Measurements from ENCODE around the gene SORBS2.
A peak's percentile ranks its signal among the peaks of the same experiment; 100 is the strongest.

The SORBS2 gene

GRCh38 chr4:185805979-185806378 lies 6.0 kb downstream of the SORBS2 start:
- Histone ChIP-seq H3K4me1 (ENCODE audit: control insufficient read depth in 1 of 2, insufficient read depth in 2 of 2, low read length in 2 of 2) (peaks cover 2 to 4% of the 10 kb centered on the region in 2 experiments), H3K79me1 (ENCODE audit: low read length) (no peaks in the 10 kb centered on the region), H3K4ac (ENCODE audit: low read depth, low read length) (no peak overlapping the region), H2AK5ac (ENCODE audit: low read length) (no peak overlapping the region), H4K91ac (ENCODE audit: low read depth, low read length) (no peak overlapping the region), H2BK120ac (ENCODE audit: insufficient read depth, low read length, poor library complexity) (no peak overlapping the region), H3K23ac (ENCODE audit: low read length) (no peak overlapping the region), H2BK5ac (ENCODE audit: low read depth, low read length, poor library complexity) (no peak overlapping the region), H3K4me2 (ENCODE audit: low read length) (no peak overlapping the region), H3K9ac (ENCODE audit: low read length) (no peak overlapping the region), H3K4me3 (ENCODE audit: low read depth, low read length) (no peak overlapping the region), H3K27me3 (ENCODE audit: insufficient read depth, low read length) (no peaks in the 10 kb centered on the region), H4K8ac (ENCODE audit: low read depth, low read length) (no peak overlapping the region), H3K27ac (ENCODE audit: low read depth, low read length) (no peak overlapping the region), H2BK12ac (ENCODE audit: low read length) (no peak overlapping the region), H3K79me2 (ENCODE audit: control insufficient read depth, insufficient read depth, low read length, poor library complexity) (no peaks in the 10 kb centered on the region), H2AFZ (ENCODE audit: insufficient read depth, low read length, poor library complexity) (no peak overlapping the region), H3K18ac (ENCODE audit: low read length) (no peak overlapping the region), H3K36me3 (ENCODE audit: control insufficient read depth in 1 of 2, insufficient read depth in 2 of 2, low read length in 2 of 2) (no peaks in the 10 kb centered on the region), H4K12ac (ENCODE audit: low read depth, low read length) (no peak overlapping the region), H3K14ac (ENCODE audit: low read length) (no peak overlapping the region), H3K9me3 (ENCODE audit: insufficient read depth, low read depth, low read length) (no peaks in the 10 kb centered on the region)
- no CpG with 5 or more reads among the region's 4 CpGs for WGBS (ENCODE audit: extremely low coverage, insufficient coverage, insufficient read length)
- no peak for DNase-seq

GRCh38 chr4:185805262-185805802 lies 6.7 kb downstream of the SORBS2 start:
- Histone ChIP-seq H3K9me3 (ENCODE audit: insufficient read depth, low read depth, low read length) (no peaks in the 10 kb centered on the region), H3K79me2 (ENCODE audit: control insufficient read depth, insufficient read depth, low read length, poor library complexity) (no peaks in the 10 kb centered on the region), H3K27me3 (ENCODE audit: insufficient read depth, low read length) (no peaks in the 10 kb centered on the region), H2AFZ (ENCODE audit: insufficient read depth, low read length, poor library complexity) (no peak overlapping the region), H3K9ac (ENCODE audit: low read length) (no peak overlapping the region), H4K8ac (ENCODE audit: low read depth, low read length) (no peak overlapping the region), H2BK12ac (ENCODE audit: low read length) (no peak overlapping the region), H4K91ac (ENCODE audit: low read depth, low read length) (no peak overlapping the region), H3K14ac (ENCODE audit: low read length) (no peak overlapping the region), H3K36me3 (ENCODE audit: control insufficient read depth in 1 of 2, insufficient read depth in 2 of 2, low read length in 2 of 2) (no peaks in the 10 kb centered on the region), H3K18ac (ENCODE audit: low read length) (no peak overlapping the region), H2BK120ac (ENCODE audit: insufficient read depth, low read length, poor library complexity) (no peak overlapping the region), H3K79me1 (ENCODE audit: low read length) (no peaks in the 10 kb centered on the region), H3K4ac (ENCODE audit: low read depth, low read length) (no peak overlapping the region), H2AK5ac (ENCODE audit: low read length) (no peak overlapping the region), H3K4me2 (ENCODE audit: low read length) (no peak overlapping the region), H3K23ac (ENCODE audit: low read length) (no peak overlapping the region), H3K4me1 (ENCODE audit: control insufficient read depth in 1 of 2, insufficient read depth in 2 of 2, low read length in 2 of 2) (no peaks in the 10 kb centered on the region), H4K12ac (ENCODE audit: low read depth, low read length) (no peak overlapping the region), H2BK5ac (ENCODE audit: low read depth, low read length, poor library complexity) (no peak overlapping the region), H3K27ac (ENCODE audit: low read depth, low read length) (no peak overlapping the region), H3K4me3 (ENCODE audit: low read depth, low read length) (no peak overlapping the region)
- no peak for DNase-seq
- no CpG with 5 or more reads among the region's 9 CpGs for WGBS (ENCODE audit: extremely low coverage, insufficient coverage, insufficient read length)

- Histone ChIP-seq H3K27ac (ENCODE audit: low read depth, low read length) (no peak overlapping the region), H3K36me3 (ENCODE audit: control insufficient read depth in 1 of 2, insufficient read depth in 2 of 2, low read length in 2 of 2) (no peaks in the 10 kb centered on the region), H3K4me2 (ENCODE audit: low read length) (no peak overlapping the region), H3K4ac (ENCODE audit: low read depth, low read length) (no peak overlapping the region), H3K4me1 (ENCODE audit: control insufficient read depth in 1 of 2, insufficient read depth in 2 of 2, low read length in 2 of 2) (no peaks in the 10 kb centered on the region), H4K8ac (ENCODE audit: low read depth, low read length) (no peak overlapping the region), H3K14ac (ENCODE audit: low read length) (no peak overlapping the region), H2AK5ac (ENCODE audit: low read length) (no peak overlapping the region), H3K4me3 (ENCODE audit: low read depth, low read length) (no peak overlapping the region), H3K9me3 (ENCODE audit: insufficient read depth, low read depth, low read length) (no peaks in the 10 kb centered on the region), H4K12ac (ENCODE audit: low read depth, low read length) (no peak overlapping the region), H3K23ac (ENCODE audit: low read length) (no peak overlapping the region), H3K9ac (ENCODE audit: low read length) (no peak overlapping the region), H4K91ac (ENCODE audit: low read depth, low read length) (no peak overlapping the region), H3K18ac (ENCODE audit: low read length) (no peak overlapping the region), H2BK120ac (ENCODE audit: insufficient read depth, low read length, poor library complexity) (no peak overlapping the region), H2BK12ac (ENCODE audit: low read length) (no peak overlapping the region), H3K79me1 (ENCODE audit: low read length) (no peaks in the 10 kb centered on the region), H3K27me3 (ENCODE audit: insufficient read depth, low read length) (no peaks in the 10 kb centered on the region), H3K79me2 (ENCODE audit: control insufficient read depth, insufficient read depth, low read length, poor library complexity) (no peaks in the 10 kb centered on the region), H2AFZ (ENCODE audit: insufficient read depth, low read length, poor library complexity) (no peak overlapping the region), H2BK5ac (ENCODE audit: low read depth, low read length, poor library complexity) (no peak overlapping the region)
- WGBS (ENCODE audit: extremely low coverage, insufficient coverage, insufficient read length), result no CpG with 5 or more reads among the region's 4 CpGs
- peak; percentile 23 to 64 for DNase-seq
Measured at GRCh38 chr4:185803022-185803421, 9.0 kb downstream of the SORBS2 start.

GRCh38 chr4:185801471-185801870 lies 10.5 kb downstream of the SORBS2 start:
- no peak overlapping the region for H4K12ac ChIP-seq (ENCODE audit: low read depth, low read length)
- WGBS (ENCODE audit: extremely low coverage, insufficient coverage, insufficient read length), result no CpG with 5 or more reads among the region's 4 CpGs

More at GRCh38 chr4:185801471-185801870, 10.5 kb downstream of the SORBS2 start:
- H2BK12ac ChIP-seq (ENCODE audit: low read length), result no peak overlapping the region
- H4K91ac ChIP-seq (ENCODE audit: low read depth, low read length), result no peak overlapping the region
- no peak for DNase-seq
- H2BK5ac ChIP-seq (ENCODE audit: low read depth, low read length, poor library complexity), result no peak overlapping the region
- peaks cover 0 to 8% of the 10 kb centered on the region in 2 experiments for H3K4me1 ChIP-seq (ENCODE audit: control insufficient read depth in 1 of 2, insufficient read depth in 2 of 2, low read length in 2 of 2)
- no peak overlapping the region for H2AFZ ChIP-seq (ENCODE audit: insufficient read depth, low read length, poor library complexity)
- H3K14ac ChIP-seq (ENCODE audit: low read length), result no peak overlapping the region
- no peak overlapping the region for H3K23ac ChIP-seq (ENCODE audit: low read length)
- no peak overlapping the region for H3K27ac ChIP-seq (ENCODE audit: low read depth, low read length)
- H3K36me3 ChIP-seq (ENCODE audit: control insufficient read depth in 1 of 2, insufficient read depth in 2 of 2, low read length in 2 of 2), result no peaks in the 10 kb centered on the region
- H3K4me3 ChIP-seq (ENCODE audit: low read depth, low read length), result no peak overlapping the region
- H2BK120ac ChIP-seq (ENCODE audit: insufficient read depth, low read length, poor library complexity), result no peak overlapping the region
- no peak overlapping the region for H3K4me2 ChIP-seq (ENCODE audit: low read length)
- H4K8ac ChIP-seq (ENCODE audit: low read depth, low read length), result no peak overlapping the region
- no peaks in the 10 kb centered on the region for H3K27me3 ChIP-seq (ENCODE audit: insufficient read depth, low read length)
- H3K9me3 ChIP-seq (ENCODE audit: insufficient read depth, low read depth, low read length), result no peaks in the 10 kb centered on the region
- H3K79me2 ChIP-seq (ENCODE audit: control insufficient read depth, insufficient read depth, low read length, poor library complexity), result no peaks in the 10 kb centered on the region
- no peak overlapping the region for H3K4ac ChIP-seq (ENCODE audit: low read depth, low read length)
- H2AK5ac ChIP-seq (ENCODE audit: low read length), result no peak overlapping the region
- no peak overlapping the region for H3K18ac ChIP-seq (ENCODE audit: low read length)
- H3K9ac ChIP-seq (ENCODE audit: low read length), result no peak overlapping the region
- H3K79me1 ChIP-seq (ENCODE audit: low read length), result no peaks in the 10 kb centered on the region

Data from trophoblast cell (in vitro differentiated cells and primary cell).